Hindlimb muscle (tissue), 1 donor: Measurements from ENCODE around the gene ZGPAT. TPM values are rescaled to one million over a fixed set of nuclear protein-coding genes. Genes with fewer than 3 reads are reported as not detected.
A peak's percentile ranks its signal among the peaks of the same experiment; 100 is the strongest.

Source experiments
- DNase-seq: peaks from one replicate; pipeline ENCODE4 v3.0.0-alpha.2; 2013
- polyA plus RNA-seq: library from polyadenylated mRNA; unstranded; fragments of 120-200 nt; gene quantifications from one replicate; pipeline ENCODE4 v1.2.1, GENCODE V29; 2013; ENCODE audit not compliant: insufficient read length

The ZGPAT gene
- polyA plus RNA-seq, 1 donor, result 17.1 TPM

GRCh38 chr20:63678667-63679465, 29.0 kb upstream of the ZGPAT start:
- no peak for DNase-seq

GRCh38 chr20:63679799-63680305, 28.0 kb upstream of the ZGPAT start:
- no peak for DNase-seq

GRCh38 chr20:63680427-63680826, 27.4 kb upstream of the ZGPAT start:
- no peak for DNase-seq

GRCh38 chr20:63680857-63681608, 26.8 kb upstream of the ZGPAT start:
- no peak for DNase-seq

- no peak for DNase-seq
Observed at GRCh38 chr20:63681609-63682142, 26.2 kb upstream of the ZGPAT start.

GRCh38 chr20:63682384-63683139, 25.3 kb upstream of the ZGPAT start:
- no peak for DNase-seq

- DNase-seq, result no peak
Observed at GRCh38 chr20:63685269-63686026, 22.4 kb upstream of the ZGPAT start.

GRCh38 chr20:63686094-63686491, 21.7 kb upstream of the ZGPAT start:
- DNase-seq, result no peak

GRCh38 chr20:63686492-63687321, 21.1 kb upstream of the ZGPAT start:
- DNase-seq, result peak; percentile 69

- no peak for DNase-seq
Observed at GRCh38 chr20:63687419-63688178, 20.2 kb upstream of the ZGPAT start.

- no peak for DNase-seq
Observed at GRCh38 chr20:63688228-63689045, 19.4 kb upstream of the ZGPAT start.

GRCh38 chr20:63689046-63690002, 18.5 kb upstream of the ZGPAT start:
- no peak for DNase-seq

- DNase-seq, result no peak
Observed at GRCh38 chr20:63690003-63690897, 17.6 kb upstream of the ZGPAT start.

GRCh38 chr20:63690898-63691710, 16.7 kb upstream of the ZGPAT start:
- no peak for DNase-seq

GRCh38 chr20:63691711-63692435, 16.0 kb upstream of the ZGPAT start:
- DNase-seq, result no peak
